Tibial artery (tissue), 4 donors: ENCODE data around the gene VPS50.
"Not testable (repeated sequence)": the region's sequence is repeated elsewhere in the genome, so short reads cannot be mapped to it uniquely, and the experiment has no call there.

Source experiments
- DNase-seq, 2 donors: peaks; one replicate each; pipeline ENCODE4 v3.0.0-alpha.2; 2019
- H3K27ac ChIP-seq, 2 donors: fragments of 200-600 bp; sonication (generic) in 1 of 2; 1 replicate in 1 of 2; 2 replicates in 1 of 2; pipeline ENCODE4 v1.5.1; 2018 to 2019; ENCODE audit warnings: mild to moderate bottlenecking in 1 of 2
- H3K27me3 ChIP-seq, 2 donors: fragments of 200-600 bp; sonication (generic) in 1 of 2; one replicate each; pipeline versions ENCODE4 v1.5.1 to v1.6.0; 2016 to 2019
- H3K36me3 ChIP-seq, 3 donors: fragments of 200-600 bp; sonication (generic) in 2 of 3; one replicate each; pipeline ENCODE4 v1.5.1; 2016 to 2019; ENCODE audit warnings: mild to moderate bottlenecking in 2 of 3
- H3K4me1 ChIP-seq, 4 donors: fragments of 200-600 bp; sonication (generic) in 2 of 4; 1 replicate in 3 of 4; 2 replicates in 1 of 4; pipeline ENCODE4 v1.5.1; 2016 to 2019
- H3K4me3 ChIP-seq, 2 donors: fragments of 200-600 bp; sonication (generic) in 1 of 2; 1 replicate in 1 of 2; 2 replicates in 1 of 2; pipeline ENCODE4 v1.5.1; 2018 to 2019; ENCODE audit warnings: mild to moderate bottlenecking in 2 of 2
- H3K9me3 ChIP-seq, 3 donors: fragments of 200-600 bp; sonication (generic) in 1 of 3; one replicate each; pipeline ENCODE4 v1.5.1; 2016 to 2019
- CTCF ChIP-seq, 2 experiments: fragments of 200-600 bp in 1 of 2; fragments of 450-650 bp in 1 of 2; IDR thresholded peaks; one replicate each; pipeline ENCODE4 v1.5.1; 2017 to 2019; ENCODE audit warnings: antibody characterized with exemption in 2 of 2, mild to moderate bottlenecking in 1 of 2, moderate library complexity in 1 of 2
- intact Hi-C: fragments of 100-400 bp; cut with DNase I; formaldehyde crosslinking; loops from one replicate; pipeline ENCODE4 v1.15.0; 2023; ENCODE audit warnings: low total_unique reads

VPS50 gene

GRCh38 chr7:93367254-93367653 is 135.1 kb downstream of the VPS50 start:
- DNase-seq: no peak
- no peaks in the 10 kb centered on the region for H3K9me3 ChIP-seq
- intact Hi-C loops: no loop called here
- H3K36me3 ChIP-seq: no peaks in the 10 kb centered on the region
- no peak for TF ChIP-seq CTCF (IDR thresholded peaks at IDR 0.05)
- H3K4me3 ChIP-seq: no peak overlapping the region
- H3K4me1 ChIP-seq: no peaks in the 10 kb centered on the region
- no peaks in the 10 kb centered on the region for H3K27me3 ChIP-seq
- H3K27ac ChIP-seq: no peak overlapping the region

GRCh38 chr7:93370937-93371336 is 138.8 kb downstream of the VPS50 start:
- H3K27me3 ChIP-seq, H3K4me3 ChIP-seq, DNase-seq, H3K27ac ChIP-seq, intact Hi-C loops, H3K36me3 ChIP-seq, H3K4me1 ChIP-seq, H3K9me3 ChIP-seq: not testable (repeated sequence)

GRCh38 chr7:93373537-93373936 is 141.4 kb downstream of the VPS50 start:
- H3K9me3 ChIP-seq: no peaks in the 10 kb centered on the region
- no peak for TF ChIP-seq CTCF (IDR thresholded peaks at IDR 0.05)

DNA sequence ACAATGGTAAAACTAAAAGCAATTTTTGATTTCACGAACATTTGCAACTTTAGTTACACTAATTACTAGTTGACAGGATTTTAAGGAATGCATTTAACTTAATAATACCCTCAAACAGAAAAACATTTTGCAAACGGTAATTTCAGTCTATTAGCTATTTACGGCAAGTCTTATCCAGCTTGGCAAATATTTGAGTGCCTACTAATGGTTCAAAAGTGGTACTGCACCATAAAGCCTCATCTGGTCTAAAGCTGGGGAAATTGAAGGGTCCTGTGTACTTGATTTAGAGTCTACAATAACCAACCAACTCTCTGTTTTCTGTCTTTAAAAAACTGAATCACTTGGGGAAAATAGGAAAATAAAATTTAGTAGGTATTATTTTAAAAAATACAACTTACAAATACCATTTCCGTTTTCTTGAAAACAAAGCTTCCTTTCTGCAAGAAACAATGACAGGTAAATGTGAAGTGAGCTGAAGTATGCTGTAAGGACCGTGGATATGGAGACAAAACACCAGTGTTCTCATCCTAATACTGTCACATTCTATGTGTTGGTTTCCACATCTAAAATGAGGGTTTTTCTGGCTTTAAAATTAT is 142.3 kb downstream of the VPS50 start:
- no peaks in the 10 kb centered on the region for H3K27me3 ChIP-seq
- no peak overlapping the region for H3K4me3 ChIP-seq
- no peaks in the 10 kb centered on the region for H3K36me3 ChIP-seq
- H3K9me3 ChIP-seq: no peaks in the 10 kb centered on the region
- intact Hi-C loops: no loop called here
- no peaks in the 10 kb centered on the region for H3K4me1 ChIP-seq
- DNase-seq: no peak
- H3K27ac ChIP-seq: no peak overlapping the region
- TF ChIP-seq CTCF (IDR thresholded peaks at IDR 0.05): peak in 1 of 2 experiments; percentile 35

More at GRCh38 chr7:93373537-93373936, 141.4 kb downstream of the VPS50 start:
- Histone ChIP-seq H3K4me3 (no peak overlapping the region), H3K27ac (no peak overlapping the region), H3K27me3 (no peaks in the 10 kb centered on the region), H3K36me3 (no peaks in the 10 kb centered on the region), H3K4me1 (no peaks in the 10 kb centered on the region)
- intact Hi-C loops: no loop called here
- no peak for DNase-seq

DNA sequence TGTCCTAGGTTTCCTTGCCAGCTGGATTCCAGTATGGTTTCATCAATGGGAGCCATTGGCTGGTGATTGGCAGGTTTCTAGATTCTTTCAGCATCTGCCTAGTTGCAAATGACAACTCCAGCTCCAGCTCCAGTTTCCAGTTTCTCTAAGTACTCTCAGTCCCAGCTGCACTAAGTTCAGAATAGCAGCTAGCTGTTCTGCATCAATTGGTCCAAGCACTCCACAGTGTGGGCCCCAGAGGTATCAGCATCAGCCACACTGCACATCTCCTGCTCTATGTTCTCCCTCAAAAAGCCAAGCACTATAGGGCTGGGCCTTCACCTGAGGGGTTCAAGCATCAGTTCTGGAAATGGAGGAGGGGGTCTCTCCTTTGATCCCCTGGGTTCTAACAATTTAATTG is 143.4 kb downstream of the VPS50 start:
- DNase-seq: no peak
- no peak overlapping the region for H3K27ac ChIP-seq
- intact Hi-C loops: no loop called here
- H3K4me3 ChIP-seq: no peak overlapping the region
- TF ChIP-seq CTCF (IDR thresholded peaks at IDR 0.05): no peak
- H3K27me3 ChIP-seq: no peaks in the 10 kb centered on the region
- no peaks in the 10 kb centered on the region for H3K36me3 ChIP-seq
- no peaks in the 10 kb centered on the region for H3K9me3 ChIP-seq
- H3K4me1 ChIP-seq: no peaks in the 10 kb centered on the region

DNA sequence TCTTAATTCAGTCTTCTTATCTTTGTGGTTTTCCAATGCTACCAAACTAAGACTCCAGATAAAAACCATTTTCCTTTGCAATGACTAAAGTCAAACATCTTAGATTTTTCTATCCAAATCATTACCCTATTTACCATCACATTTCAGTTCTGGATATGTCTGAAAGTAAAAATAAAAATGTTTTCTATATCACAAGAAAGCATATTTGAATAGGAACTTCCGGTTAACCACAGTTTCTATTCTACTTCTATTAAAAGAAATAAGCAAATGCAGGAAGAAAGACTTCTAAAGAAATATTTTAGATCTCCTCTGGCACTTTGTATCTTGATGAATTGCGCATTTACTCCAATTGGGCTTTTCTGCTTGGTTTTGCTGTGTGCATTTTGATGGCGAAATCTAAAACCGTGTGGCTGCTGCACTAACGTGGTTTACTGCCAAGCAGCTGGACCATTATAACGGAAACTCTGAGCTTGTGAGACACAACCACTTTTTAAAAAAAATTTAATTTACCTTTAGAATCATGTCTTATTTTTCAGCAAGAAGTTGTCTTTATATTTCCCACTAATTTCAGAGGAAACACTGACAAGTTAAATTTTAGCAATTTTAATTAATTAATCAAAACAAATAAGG is 146.1 kb downstream of the VPS50 start:
- TF ChIP-seq CTCF (IDR thresholded peaks at IDR 0.05): no peak
- intact Hi-C loops: no loop called here
- H3K9me3 ChIP-seq: no peaks in the 10 kb centered on the region

More for the DNA sequence above, 146.1 kb downstream of the VPS50 start:
- Histone ChIP-seq H3K4me3 (no peak overlapping the region), H3K27ac (no peak overlapping the region), H3K36me3 (no peaks in the 10 kb centered on the region), H3K27me3 (no peaks in the 10 kb centered on the region), H3K4me1 (no peaks in the 10 kb centered on the region)
- no peak for DNase-seq
